IPS-11a (cell line): Measurements from ENCODE around the gene PROCA1.
A peak's percentile ranks its signal among the peaks of the same experiment; 100 is the strongest.
"Not testable (repeated sequence)": the region's sequence is repeated elsewhere in the genome, so short reads cannot be mapped to it uniquely, and the experiment has no call there.

ENCODE experiments used
- H3K4me3 ChIP-seq: one replicate; pipeline ENCODE4 v1.5.1; 2013; ENCODE audit warnings: low read depth, low read length, control low read depth

PROCA1 gene

DNA sequence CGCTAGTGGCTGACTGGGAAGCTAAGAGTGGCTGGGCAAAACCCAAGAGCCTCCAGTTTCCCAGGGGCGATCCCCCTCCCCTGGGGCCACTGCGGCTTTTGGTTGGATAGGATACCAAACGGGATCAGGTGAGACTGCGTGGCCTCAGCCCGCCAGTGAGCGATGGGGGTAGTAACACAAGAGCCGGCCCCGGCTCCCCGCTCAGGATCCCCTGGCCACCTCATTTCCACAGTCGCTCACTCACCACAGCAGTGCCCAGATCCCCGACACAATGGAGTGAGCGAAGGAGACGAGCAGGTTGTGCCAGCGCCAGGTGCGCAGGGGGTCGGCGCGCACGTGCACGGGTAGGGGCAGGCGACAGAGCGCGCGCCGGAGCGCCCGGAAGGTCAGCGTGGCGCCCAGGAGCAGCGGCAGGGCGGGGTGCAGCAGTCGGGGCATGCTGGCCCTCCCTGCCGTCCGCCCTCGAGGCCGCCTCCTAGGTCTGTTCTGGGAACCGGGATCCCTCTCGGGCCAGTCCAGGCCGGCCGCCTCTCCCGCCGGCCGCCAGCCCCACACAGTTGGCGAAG lies 14.1 kb upstream of the PROCA1 start:
- peak overlapping the region; percentile 74 for H3K4me3 ChIP-seq

- peak overlapping the region; percentile 74 for H3K4me3 ChIP-seq
These were observed 13.5 kb upstream of the PROCA1 start for GRCh38 chr17:28725166-28725659.

- H3K4me3 ChIP-seq, result peak overlapping the region; percentile 74
These were observed 12.9 kb upstream of the PROCA1 start for GRCh38 chr17:28724500-28725165.

- H3K4me3 ChIP-seq, result not testable (repeated sequence)
These were observed 12.3 kb upstream of the PROCA1 start for GRCh38 chr17:28723836-28724499.

GRCh38 chr17:28723159-28723835 lies 11.6 kb upstream of the PROCA1 start:
- H3K4me3 ChIP-seq, result no peak overlapping the region

- no peak overlapping the region for H3K4me3 ChIP-seq
These were observed 10.9 kb upstream of the PROCA1 start for GRCh38 chr17:28722417-28723158.

GRCh38 chr17:28720997-28721329 lies 9.3 kb upstream of the PROCA1 start:
- peak overlapping the region; percentile 98 for H3K4me3 ChIP-seq

DNA sequence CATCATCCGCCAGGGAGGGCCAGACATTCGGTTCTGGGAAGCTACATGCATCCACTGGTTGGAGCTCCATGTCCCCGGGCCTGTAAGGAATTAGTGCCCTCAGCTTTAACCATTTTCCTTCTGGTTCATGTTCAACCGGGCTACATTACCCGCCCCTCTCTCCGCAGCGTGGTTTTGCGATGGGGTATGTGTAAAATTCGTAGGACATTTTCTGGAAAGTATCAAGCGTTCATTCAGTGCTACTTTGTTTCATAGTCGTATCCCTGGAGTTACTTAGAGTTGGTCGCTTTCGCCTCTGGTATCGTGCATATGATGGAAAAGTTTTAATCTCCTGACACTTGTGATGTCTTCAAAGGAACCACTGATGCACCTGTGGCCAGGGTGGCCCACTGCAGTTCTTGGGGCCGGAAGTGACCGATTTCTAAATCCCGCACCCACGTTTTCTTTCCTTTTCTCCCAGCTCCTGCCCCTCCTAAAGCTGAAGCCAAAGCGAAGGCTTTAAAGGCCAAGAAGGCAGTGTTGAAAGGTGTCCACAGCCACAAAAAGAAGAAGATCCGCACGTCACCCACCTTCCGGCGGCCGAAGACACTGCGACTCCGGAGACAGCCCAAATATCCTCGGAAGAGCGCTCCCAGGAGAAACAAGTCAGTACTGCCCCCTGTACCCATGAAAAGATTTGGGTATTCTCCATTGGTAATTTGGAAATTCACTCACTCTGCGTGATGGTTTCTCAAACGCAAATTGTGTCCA lies 8.7 kb upstream of the PROCA1 start:
- H3K4me3 ChIP-seq, result peak overlapping the region; percentile 98

GRCh38 chr17:28719021-28719433 lies 7.3 kb upstream of the PROCA1 start:
- peak overlapping the region; percentile 65 for H3K4me3 ChIP-seq

GRCh38 chr17:28718333-28719020 lies 6.8 kb upstream of the PROCA1 start:
- peak overlapping the region; percentile 65 for H3K4me3 ChIP-seq

GRCh38 chr17:28717578-28718332 lies 6.1 kb upstream of the PROCA1 start, which contains the start of gene RAB34:
Gene RAB34, minus strand, starts transcription at chr17:28717868. Its CDS starts 602 bp downstream, at chr17:28717266.
- H3K4me3 ChIP-seq, result peak within 1 kb of the TSS; percentile 85

DNA sequence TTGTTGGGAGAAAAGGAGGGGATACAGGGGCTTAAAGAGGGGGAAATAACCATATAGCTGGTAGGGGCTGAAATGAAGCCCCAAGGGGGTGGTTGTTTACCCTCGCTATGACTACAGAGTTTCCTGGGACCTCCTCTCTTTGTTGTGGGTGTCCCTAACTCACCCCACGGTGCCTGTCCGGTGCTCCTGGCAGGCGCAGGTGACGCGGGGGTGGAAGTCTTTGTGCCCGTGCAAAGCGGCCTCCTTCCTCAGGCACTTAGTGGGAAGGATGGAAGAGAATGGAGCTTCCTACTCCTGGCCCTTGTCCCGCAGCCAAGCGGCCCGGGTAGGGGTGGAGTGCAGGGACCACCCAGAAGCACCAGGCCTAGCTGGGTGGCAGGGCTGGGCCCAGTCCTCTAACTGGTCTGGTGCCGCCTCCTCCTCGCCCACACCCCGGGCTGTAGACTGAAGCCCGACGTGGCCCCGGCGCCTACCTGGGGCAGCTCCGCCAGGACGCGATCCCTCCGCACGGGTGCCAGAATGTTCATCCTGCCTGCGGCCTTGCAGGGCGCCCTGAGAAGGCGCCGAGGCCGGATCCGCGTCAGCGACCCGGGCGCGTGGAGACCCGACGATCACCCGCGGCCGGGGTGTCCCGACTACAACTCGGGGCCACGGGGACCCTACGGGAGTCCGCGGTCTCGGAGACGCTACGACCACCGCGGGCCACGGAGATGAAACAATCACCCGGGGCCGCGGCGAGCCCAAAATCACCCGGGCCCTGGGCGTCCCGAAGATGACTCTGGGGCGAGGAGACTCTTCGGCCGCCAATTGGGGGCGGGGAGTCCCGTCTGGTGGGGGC lies 5.3 kb upstream of the PROCA1 start:
- H3K4me3 ChIP-seq, result peak overlapping the region; percentile 85

GRCh38 chr17:28715217-28715616 lies 3.5 kb upstream of the PROCA1 start:
- no peak overlapping the region for H3K4me3 ChIP-seq

- no peak overlapping the region for H3K4me3 ChIP-seq
These were observed 2.6 kb upstream of the PROCA1 start for GRCh38 chr17:28714281-28714680.

GRCh38 chr17:28712705-28713415 lies 1.2 kb upstream of the PROCA1 start:
- H3K4me3 ChIP-seq, result peak overlapping the region; percentile 18

GRCh38 chr17:28712032-28712704 lies 480 bp upstream of the PROCA1 start:
- peak overlapping the region; percentile 58 for H3K4me3 ChIP-seq
